NCI-H1694 treated with DMSO at 0.1 percent for 48 hours (cell line): ENCODE data around the gene LGALS14.
"Not testable (repeated sequence)": the region's sequence is repeated elsewhere in the genome, so short reads cannot be mapped to it uniquely, and the experiment has no call there.

Source experiments
- DNase-seq: peaks from one replicate; lab custom pipeline; 2025; lab: John Stamatoyannopoulos, UW

The LGALS14 gene

DNA sequence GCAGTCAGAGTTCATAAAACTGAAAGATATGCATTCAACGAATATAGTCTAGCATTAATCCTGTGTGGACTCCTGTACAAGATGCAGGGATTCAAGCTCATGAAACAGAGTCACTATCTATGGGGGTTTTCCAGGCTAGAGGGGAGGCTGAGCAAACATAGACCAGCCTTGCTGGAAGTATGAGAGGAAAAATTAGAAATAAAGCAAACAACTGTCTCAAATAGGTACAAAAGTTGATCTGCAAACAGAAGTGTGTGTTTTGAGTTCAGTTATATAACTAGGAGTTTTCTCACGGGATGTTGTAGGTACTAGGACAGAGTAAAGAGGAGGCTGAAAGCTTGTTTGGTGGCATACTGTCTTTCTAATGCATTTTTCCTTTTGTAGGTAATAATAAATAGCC lies 8.5 kb upstream of the LGALS14 start:
- DNase-seq, result no peak

DNA sequence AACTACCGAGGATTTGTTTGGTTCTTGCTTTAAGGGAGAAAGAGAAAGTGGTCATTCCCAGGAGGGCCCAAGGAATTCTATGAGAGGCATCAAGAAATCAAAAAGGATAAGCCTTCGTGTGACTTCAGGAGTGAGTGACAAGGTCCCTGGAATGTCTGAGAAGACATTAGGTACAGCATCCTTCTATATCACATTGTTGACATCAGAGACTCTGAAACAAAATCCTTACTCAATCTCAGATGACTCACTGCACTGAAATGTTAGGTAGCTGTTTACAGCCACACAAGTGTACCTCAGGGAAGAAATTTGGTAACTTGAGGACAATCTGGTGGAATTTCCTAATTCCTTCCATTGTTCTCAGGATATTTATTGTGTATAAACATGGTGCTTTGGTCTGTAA lies 7.9 kb upstream of the LGALS14 start:
- DNase-seq, result no peak

- DNase-seq, result no peak
Observed at GRCh38 chr19:39698535-39698934, 5.7 kb upstream of the LGALS14 start.

DNA sequence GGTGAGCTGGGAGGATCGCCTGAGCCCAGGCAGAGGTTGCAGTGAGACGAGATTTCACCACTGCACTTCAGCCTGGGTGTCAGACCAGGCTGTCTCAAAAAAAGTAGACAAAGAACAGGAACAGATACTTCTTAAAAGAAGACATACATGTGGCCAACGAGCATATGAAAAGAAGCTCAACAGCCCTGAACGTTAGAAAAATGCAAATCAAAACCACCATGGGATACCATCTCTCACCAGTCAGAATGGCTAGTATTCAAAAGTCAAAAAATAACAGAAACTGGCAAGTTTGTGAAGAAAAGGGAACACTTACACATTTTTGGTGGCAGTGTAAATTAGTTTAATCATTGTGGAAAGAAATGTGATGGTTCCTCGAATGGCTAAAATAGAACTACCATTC lies 3.0 kb upstream of the LGALS14 start:
- DNase-seq, result no peak

DNA sequence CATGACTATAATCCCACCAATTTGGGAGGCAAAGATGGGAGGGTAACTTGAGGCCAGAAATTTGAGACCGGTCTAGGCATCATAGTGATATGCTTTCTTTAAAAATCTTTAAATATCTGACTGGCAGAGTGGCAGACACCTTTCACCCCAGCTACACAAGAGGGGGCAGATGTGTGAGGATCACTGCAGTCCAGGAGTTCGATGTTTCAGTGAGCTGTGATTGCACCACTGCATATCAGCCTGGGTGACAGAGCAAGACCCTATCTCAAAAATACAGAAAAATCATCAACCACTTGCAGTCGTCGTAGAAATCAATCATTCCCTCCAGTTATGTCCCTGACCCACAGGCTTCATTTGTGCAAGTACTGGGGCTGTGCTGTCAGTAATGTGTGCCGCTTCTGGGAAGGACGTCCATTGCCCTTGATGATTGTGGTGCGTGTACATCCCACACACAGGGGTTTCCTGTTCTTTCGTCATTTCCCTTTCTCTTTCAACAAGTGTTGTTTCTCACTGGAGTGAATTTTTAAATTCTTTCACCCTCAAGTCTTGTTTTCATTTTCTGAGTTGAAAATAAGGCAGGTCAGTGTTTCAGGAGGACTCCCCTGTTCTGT lies 1.4 kb downstream of the LGALS14 start:
- DNase-seq, result no peak

- no peak for DNase-seq
Observed at GRCh38 chr19:39708594-39708993, 4.3 kb downstream of the LGALS14 start.

GRCh38 chr19:39709026-39709872 lies 5.0 kb downstream of the LGALS14 start:
- no peak for DNase-seq

DNA sequence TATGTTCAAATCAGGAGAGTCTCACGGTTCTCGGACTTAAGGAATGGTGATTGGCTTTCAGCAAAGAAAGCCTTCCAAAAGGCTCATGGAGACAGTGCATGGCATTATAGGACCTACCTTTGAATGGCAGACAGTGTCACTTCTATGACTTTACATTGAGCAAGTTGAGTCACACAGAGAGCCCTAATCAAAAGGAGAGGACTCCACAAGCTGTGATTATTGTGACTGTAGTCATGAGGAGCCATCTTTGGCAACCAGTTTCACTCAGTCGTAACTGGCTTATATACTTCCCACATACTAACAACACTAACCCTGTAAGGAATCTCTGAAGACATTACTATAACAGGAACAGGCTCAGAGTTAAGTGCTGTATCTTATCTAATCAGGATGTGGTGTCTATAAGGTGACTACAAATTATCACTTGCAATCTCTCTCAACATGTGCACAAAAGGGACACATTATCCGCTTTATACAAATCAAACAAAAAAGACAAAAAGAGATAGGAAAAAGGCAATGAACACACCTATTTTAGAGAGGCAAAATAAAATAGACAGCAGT lies 6.1 kb downstream of the LGALS14 start:
- no peak for DNase-seq

DNA sequence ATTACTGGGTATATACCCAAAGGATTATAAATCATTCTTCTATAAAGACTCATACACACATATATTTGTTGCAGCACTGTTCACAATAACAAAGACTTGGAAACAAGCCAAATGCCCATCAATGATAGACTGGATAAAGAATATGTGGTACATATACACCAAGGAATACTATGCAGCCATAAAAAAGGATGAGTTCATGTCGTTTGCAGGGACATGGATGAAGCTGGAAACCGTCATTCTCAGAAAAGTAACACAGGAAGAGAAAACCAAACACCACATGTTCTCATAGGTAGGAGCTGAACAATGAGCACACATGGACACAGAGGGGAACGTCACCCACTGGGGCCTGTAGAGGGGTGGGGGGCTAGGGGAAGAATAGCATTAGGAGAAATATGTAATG lies 15.9 kb downstream of the LGALS14 start:
- DNase-seq, result not testable (repeated sequence)

DNA sequence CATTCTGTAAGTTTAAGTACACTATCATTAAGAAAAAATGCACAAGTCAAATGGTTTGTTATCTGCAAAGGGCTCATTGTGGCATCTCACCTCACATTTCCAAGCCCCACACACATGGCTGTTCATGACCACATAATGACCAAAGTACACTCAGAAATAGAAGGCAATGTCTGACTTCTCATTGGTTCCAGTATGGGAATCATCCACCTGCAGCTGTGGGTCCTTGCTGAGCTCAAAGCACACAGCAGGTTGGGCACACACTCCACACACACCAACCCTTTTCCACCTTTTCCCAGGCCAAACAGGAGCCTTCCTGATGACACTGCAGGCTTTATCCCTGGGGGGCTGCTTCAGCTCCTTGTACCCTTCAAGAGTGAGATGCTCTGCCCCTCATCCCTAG lies 21.7 kb downstream of the LGALS14 start:
- no peak for DNase-seq

- DNase-seq, result no peak
Observed at GRCh38 chr19:39727070-39727800, 23.0 kb downstream of the LGALS14 start.

DNA sequence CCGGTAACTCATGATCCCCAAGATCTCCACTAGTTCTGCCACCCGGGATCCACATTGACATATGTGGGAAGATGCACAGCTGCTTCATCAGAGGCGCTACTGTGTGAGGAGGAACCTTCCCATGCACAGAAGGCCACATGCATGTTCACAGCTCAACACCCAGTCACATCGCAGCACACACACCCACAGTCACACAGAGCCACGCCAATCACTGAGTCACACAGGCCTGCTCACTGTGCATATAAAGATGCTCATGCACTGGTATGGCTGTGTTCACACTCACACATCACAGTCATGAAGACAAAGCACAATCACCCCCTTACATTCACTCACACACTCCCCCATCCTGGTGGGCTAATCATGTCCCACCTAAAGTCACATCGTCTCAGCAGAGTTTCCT lies 23.8 kb downstream of the LGALS14 start:
- DNase-seq, result no peak

DNA sequence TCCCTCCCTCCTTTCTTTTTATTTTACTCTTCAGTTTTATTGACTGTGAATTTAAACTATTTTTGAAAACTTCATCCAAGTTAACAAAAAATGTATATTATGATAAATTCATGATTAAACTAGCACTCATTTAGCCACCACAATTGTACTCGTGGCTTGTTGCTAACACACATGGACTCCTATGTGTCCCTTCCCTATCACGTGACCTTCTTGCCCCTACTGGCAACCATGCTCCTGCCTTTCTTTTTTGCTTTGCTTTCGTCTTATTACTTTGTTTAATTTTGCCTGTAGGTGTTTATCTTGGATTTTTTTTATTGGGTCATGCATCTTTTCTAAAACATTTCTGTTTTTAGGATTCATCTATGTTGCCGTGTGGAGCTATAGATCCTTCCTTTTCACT lies 25.3 kb downstream of the LGALS14 start:
- DNase-seq, result no peak

- no peak for DNase-seq
Observed at GRCh38 chr19:39731685-39732084, 27.4 kb downstream of the LGALS14 start.

- DNase-seq, result no peak
Observed at GRCh38 chr19:39733841-39734240, 29.6 kb downstream of the LGALS14 start.

GRCh38 chr19:39735688-39736087 lies 31.4 kb downstream of the LGALS14 start:
- DNase-seq, result no peak

- no peak for DNase-seq
Observed at GRCh38 chr19:39736088-39736487, 31.8 kb downstream of the LGALS14 start.

DNA sequence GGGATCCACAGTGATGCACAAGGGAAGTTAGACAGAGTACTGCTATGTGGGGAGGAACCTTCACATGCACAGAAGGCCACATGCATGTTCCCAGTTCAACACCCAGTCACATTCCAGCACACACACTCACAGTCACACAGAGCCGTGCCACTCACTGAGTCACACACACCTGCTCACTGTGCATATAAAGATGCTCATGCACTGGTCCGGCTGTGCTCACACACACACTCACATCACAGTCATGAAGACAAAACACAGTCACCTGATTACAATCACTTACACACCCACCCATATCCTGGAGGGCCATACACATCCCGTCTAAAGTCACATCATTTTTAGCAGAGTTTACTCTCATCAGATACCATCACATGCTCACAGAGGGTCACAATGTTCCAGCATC lies 33.1 kb downstream of the LGALS14 start:
- DNase-seq, result no peak

GRCh38 chr19:39737891-39738290 lies 33.6 kb downstream of the LGALS14 start, which contains the start of gene CLC:
Gene CLC (minus strand): TSS chr19:39738029. CDS start chr19:39737952, 77 bp downstream.
- no peak for DNase-seq

- DNase-seq, result no peak
Observed at GRCh38 chr19:39738814-39739213, 34.5 kb downstream of the LGALS14 start.

DNA sequence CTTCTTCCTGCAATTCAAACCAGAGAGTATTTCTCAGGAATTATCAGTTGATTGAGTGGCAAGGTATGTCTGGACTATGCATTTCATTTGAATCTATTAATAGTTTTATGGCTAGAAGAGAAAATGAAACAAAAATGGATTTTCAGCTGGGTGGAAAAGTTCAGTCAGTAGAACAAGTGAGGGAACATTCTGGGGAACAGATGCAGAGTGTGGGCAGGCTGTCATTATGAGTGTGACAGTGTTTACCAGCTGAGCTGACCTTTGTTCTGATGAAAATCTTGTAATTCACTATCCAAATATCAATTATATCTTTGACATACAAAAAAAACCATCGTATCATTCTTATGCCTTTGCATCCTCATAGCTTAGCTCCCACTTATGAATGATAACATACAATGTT lies 36.1 kb downstream of the LGALS14 start:
- no peak for DNase-seq

- no peak for DNase-seq
Observed at GRCh38 chr19:39745643-39746042, 41.4 kb downstream of the LGALS14 start.
